Progenitor cell of endocrine pancreas (in vitro differentiated cells): Measurements from ENCODE around the gene HOOK2. TPM values are rescaled to one million over a fixed set of nuclear protein-coding genes. Genes with fewer than 3 reads are reported as not detected.

Source experiments
- DNase-seq: peaks from one replicate; pipeline ENCODE4 v3.0.0; 2021; ENCODE audit warnings: low spot score; ENCODE audit not compliant: unreplicated experiment
- H3K27ac Mint-ChIP-seq: 2 replicates; pipeline ENCODE4 v1.8.0; 2021; ENCODE audit warnings: mild to moderate bottlenecking, moderate library complexity, mixed read lengths
- H3K27me3 Mint-ChIP-seq: 2 replicates; pipeline ENCODE4 v1.8.0; 2021; ENCODE audit warnings: mixed read lengths
- H3K36me3 Mint-ChIP-seq: 2 replicates; pipeline ENCODE4 v1.8.0; 2022; ENCODE audit warnings: mixed read lengths; ENCODE audit not compliant: insufficient read depth
- H3K4me1 Mint-ChIP-seq: 2 replicates; pipeline ENCODE4 v1.8.0; 2021; ENCODE audit warnings: low read depth, mixed read lengths
- H3K4me3 Mint-ChIP-seq: 2 replicates; pipeline ENCODE4 v1.8.0; 2021; ENCODE audit warnings: low read depth, mild to moderate bottlenecking, moderate library complexity, mixed read lengths
- H3K9me3 Mint-ChIP-seq: 2 replicates; pipeline ENCODE4 v1.8.0; 2021; ENCODE audit warnings: low read depth, mixed read lengths
- total RNA-seq: library from RNA; stranded (reverse); gene quantifications from 2 replicates; pipeline ENCODE4 v1.2.1, GENCODE V29; 2021
- TF ChIP-seq, protein P1 (sequence below): fragments of 200-600 bp; sonication (generic); IDR thresholded peaks from one replicate; pipeline ENCODE4 v1.5.0; 2021; ENCODE audit warnings: antibody characterized with exemption, mild to moderate bottlenecking; ENCODE audit not compliant: unreplicated experiment

Gene HOOK2
- total RNA-seq, 1 donor from 2014 or later: 115 TPM

DNA sequence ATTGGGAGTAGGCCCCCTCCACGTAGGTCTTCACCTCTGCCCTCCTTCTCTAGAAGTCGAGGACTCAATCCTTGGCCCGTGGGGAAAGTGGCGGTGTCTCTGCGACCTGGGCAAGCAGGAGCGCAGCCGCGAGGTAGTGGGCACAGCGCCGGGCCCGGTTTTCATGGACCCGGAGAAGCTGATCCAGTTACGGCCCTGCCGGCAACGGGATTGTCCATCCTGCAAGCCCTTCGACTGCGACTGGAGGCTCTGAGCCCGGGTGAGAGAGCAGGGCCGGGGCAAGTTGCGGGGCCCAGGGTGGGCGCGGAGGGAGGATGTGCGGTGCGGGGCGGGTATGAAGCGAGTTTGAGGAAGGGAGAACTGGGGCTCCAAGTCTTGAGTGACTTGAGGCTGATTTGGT is 28.7 kb upstream of the HOOK2 start:
- peaks cover 3% of the 10 kb centered on the region for H3K27me3 Mint-ChIP-seq
- no peaks in the 10 kb centered on the region for H3K9me3 Mint-ChIP-seq
- H3K4me1 Mint-ChIP-seq: peaks cover 25% of the 10 kb centered on the region
- TF ChIP-seq, protein P1, sequence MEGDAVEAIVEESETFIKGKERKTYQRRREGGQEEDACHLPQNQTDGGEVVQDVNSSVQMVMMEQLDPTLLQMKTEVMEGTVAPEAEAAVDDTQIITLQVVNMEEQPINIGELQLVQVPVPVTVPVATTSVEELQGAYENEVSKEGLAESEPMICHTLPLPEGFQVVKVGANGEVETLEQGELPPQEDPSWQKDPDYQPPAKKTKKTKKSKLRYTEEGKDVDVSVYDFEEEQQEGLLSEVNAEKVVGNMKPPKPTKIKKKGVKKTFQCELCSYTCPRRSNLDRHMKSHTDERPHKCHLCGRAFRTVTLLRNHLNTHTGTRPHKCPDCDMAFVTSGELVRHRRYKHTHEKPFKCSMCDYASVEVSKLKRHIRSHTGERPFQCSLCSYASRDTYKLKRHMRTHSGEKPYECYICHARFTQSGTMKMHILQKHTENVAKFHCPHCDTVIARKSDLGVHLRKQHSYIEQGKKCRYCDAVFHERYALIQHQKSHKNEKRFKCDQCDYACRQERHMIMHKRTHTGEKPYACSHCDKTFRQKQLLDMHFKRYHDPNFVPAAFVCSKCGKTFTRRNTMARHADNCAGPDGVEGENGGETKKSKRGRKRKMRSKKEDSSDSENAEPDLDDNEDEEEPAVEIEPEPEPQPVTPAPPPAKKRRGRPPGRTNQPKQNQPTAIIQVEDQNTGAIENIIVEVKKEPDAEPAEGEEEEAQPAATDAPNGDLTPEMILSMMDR: no peak
- H3K4me3 Mint-ChIP-seq: peak overlapping the region; percentile 19
- DNase-seq: no peak
- peaks cover 4% of the 10 kb centered on the region for H3K36me3 Mint-ChIP-seq
- no peak overlapping the region for H3K27ac Mint-ChIP-seq

DNA sequence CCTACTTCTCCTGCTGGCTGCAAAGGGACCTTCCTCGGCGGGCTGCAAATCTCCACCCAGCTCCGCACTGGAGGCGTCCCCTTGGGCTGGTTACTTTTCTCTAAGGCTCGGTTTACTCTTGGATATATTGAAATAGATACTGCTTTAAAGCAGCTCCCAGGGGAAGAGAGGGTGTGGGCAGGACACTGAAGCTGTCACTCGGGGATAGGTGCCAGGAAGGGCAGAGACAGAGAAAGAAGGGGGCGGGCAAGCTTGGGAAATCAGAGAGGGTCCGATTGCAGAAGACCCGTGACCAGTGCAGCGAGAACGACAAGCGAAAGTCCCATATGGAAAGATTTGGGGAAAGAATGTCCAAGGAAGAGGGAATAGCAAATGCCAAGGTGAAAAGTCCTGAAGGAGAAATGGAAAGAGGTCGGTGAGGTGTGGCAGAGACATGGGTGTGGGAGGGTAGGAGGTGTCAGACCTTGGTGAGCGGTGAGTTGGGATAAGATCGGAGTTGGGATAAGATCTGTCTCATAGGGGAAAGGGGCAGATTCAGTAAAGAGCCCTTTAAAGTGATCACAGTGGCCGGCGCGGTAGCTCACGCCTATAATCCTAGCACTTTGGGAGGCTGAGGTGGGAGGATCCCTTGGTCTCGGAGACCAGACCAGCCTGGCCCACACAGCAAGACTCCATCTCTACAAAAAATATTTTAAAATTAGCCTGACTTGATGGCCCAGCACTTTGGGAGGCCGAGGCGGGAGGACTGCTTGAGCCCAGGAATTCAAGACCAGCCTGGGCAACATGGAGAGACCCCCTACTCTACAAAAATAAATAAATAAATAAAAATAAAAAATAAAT is 27.1 kb upstream of the HOOK2 start:
- TF ChIP-seq, protein P1: no peak
- H3K4me3 Mint-ChIP-seq: peak overlapping the region; percentile 92
- H3K36me3 Mint-ChIP-seq: peaks cover 4% of the 10 kb centered on the region
- no peak for DNase-seq
- H3K27me3 Mint-ChIP-seq: peaks cover 3% of the 10 kb centered on the region
- peaks cover 25% of the 10 kb centered on the region for H3K4me1 Mint-ChIP-seq
- H3K27ac Mint-ChIP-seq: peak overlapping the region; percentile 33
- no peaks in the 10 kb centered on the region for H3K9me3 Mint-ChIP-seq

DNA sequence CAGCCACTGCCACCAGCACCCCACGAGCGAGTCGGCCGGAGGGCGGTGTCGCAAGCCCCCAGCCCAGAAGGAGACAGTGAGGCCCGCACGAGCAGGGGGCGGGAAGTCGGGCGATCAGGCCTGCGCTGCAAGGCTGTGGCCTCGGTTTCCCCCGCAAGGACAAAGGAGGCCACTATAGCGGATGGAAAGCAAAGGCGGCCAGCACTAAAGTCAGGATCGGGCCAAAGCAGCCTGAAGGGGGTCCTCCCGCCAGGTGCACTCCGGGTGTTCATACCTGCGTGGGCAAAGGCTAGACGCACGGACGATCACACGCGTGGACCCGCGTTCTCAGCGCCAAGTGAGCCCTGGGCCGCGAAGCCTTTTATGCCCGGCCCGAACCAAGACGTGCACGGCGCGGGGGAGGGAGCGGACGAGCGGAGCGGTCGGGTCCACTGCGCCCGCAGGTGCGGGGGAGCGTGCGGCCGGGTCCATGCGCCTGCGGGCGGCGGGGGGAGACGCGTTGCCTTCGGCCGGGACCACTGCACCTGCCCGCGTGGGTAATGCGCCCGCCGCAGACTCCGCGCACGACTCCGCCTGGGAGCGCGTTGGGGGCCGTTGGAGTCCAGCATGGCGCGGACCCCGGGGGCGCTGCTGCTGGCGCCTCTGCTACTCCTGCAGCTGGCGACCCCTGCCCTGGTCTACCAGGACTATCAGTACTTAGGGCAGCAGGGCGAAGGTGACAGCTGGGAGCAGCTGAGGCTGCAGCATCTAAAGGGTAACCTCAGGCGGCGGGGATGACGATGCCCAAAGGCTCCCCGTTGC is 26.3 kb upstream of the HOOK2 start, which contains the start of the genes PRDX2 and THSD8:
PRDX2 (minus strand) TSS at position 335 of the 801 bp plus-strand sequence. CDS start 539 bp downstream, outside the sequence.
THSD8 (plus strand) TSS at position 604 of the 801 bp plus-strand sequence; CDS start at position 607, 3 bp downstream.
- no peaks in the 10 kb centered on the region for H3K9me3 Mint-ChIP-seq
- H3K36me3 Mint-ChIP-seq: peaks cover 4% of the 10 kb centered on the region
- peak within 1 kb of the TSS; percentile 92 for H3K4me3 Mint-ChIP-seq
- peaks cover 20% of the 10 kb centered on the region for H3K4me1 Mint-ChIP-seq
- peak; percentile 84 for DNase-seq
- H3K27ac Mint-ChIP-seq: peak within 1 kb of the TSS; percentile 94
- H3K27me3 Mint-ChIP-seq: peaks cover 3% of the 10 kb centered on the region
- TF ChIP-seq, protein P1: no peak

DNA sequence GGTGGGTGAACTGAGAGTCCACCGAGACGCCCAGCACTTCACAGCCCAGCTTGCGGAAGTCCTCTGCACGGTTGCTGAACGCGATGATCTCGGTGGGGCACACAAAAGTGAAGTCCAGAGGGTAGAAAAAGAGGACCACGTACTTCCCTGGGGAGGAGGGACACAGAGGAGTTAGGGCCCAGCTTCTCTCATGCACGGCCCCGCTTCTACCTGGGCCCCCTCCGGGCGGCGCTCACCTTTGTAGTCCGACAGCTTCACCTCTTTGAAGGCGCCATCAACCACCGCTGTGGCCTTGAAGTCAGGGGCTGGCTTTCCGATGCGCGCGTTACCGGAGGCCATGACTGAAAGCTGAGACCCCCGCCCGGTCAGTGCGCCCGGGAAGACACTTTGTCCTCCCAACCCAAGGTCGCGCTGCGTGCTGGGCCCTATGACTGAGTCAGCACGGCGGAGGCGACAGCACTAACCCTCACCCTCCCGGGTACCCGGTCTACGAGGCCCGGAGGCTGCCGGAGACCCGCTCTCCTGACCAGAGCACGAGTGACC is 25.6 kb upstream of the HOOK2 start:
- H3K27ac Mint-ChIP-seq: peak overlapping the region; percentile 94
- DNase-seq: no peak
- H3K9me3 Mint-ChIP-seq: no peaks in the 10 kb centered on the region
- H3K27me3 Mint-ChIP-seq: peaks cover 3% of the 10 kb centered on the region
- H3K4me3 Mint-ChIP-seq: peak overlapping the region; percentile 92
- peaks cover 6% of the 10 kb centered on the region for H3K36me3 Mint-ChIP-seq
- TF ChIP-seq, protein P1: no peak
- H3K4me1 Mint-ChIP-seq: peaks cover 15% of the 10 kb centered on the region

DNA sequence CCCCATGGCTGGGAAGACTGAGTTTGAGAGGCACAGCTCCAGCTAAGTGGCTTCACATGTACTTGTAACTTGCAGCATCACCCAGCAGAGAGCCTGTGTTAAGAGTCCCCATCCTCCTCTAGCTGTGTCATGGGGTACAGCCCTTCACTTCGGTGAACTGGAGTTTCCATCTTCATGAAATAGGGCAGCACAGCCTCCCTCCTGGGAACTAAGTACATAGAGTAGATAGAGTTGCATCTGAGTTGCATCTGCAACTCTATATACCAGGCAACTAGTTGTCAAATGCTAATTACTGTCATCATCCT is 25.1 kb upstream of the HOOK2 start:
- Mint-ChIP-seq H3K27me3 (peaks cover 3% of the 10 kb centered on the region), H3K4me3 (peak overlapping the region; percentile 92), H3K36me3 (peaks cover 6% of the 10 kb centered on the region), H3K4me1 (peaks cover 14% of the 10 kb centered on the region), H3K9me3 (no peaks in the 10 kb centered on the region), H3K27ac (no peak overlapping the region)
- no peak for DNase-seq
- TF ChIP-seq, protein P1: no peak
